ENCODE data around the gene DST. TPM values are rescaled to one million over a fixed set of nuclear protein-coding genes. Genes with fewer than 3 reads are reported as not detected.

The DST gene
- total RNA-seq, 1 experiment from 2014 or later, result 219 TPM

DNA sequence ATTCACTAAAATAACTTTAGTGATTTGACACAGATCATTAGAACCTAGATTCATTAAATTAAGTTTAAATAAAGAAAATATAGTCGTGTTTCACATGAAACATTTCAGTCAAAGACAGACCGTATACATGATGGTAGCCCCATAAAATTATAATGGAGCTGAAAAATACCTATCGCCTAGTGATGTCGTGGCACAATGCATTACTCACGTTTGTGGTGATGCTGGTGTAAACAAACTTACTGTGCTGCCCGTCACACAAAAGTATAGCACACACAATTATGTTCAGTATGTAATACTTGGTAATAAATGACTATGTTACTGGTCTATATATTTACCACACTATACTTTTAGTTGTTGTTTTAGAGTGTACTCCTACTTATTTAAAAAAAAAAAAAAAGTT lies 17.3 kb downstream of the DST start:
- no peak for DNase-seq (ENCODE audit: extremely low read depth, low read depth)

DNA sequence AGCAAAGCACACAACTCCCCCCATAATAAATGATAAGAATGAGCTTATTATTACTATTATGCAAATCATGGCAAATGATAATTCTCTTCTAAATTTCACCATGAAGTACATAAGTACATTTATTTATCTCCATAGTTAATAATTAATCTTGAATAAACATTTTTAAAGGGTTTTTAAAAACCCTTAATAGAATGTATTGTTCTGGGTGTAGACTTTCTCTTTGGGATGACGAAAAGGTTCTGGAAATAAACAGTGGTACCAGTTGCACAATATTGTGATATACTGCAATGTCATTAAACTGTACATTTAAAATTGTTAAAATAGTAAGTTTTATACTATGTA lies 18.0 kb downstream of the DST start:
- DNase-seq (ENCODE audit: extremely low read depth, low read depth), result no peak

DNA sequence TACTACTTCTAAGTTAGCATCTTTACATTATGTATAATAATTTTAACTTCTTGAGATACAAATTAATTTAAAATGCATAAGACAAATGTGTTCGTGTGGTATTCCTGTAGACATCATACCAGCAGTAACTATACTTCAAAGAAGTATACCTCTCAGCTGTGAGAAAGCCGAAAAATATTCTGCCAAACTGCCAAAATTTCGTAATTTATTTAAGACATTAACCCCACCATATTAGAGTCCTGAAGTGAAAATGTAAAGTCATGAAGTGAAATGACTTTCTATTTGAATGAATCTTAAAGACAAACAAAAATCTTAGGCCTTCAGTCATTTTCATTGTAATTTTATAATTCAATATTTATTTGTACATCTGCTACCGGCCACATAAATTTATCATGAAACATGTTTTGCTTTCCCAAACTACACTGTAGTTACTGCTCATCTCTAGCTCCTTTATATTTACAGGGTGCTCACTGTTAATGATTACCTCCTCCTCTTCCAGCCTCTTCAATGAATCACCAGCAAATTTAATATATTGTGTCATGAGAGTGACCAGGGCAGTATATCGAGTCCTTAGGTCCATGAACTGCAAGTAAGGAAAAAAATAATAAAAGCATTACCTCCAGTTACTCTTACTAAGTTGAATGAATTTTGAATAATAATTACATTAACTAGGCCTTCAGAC lies 18.5 kb downstream of the DST start:
- DNase-seq (ENCODE audit: extremely low read depth, low read depth), result no peak

DNA sequence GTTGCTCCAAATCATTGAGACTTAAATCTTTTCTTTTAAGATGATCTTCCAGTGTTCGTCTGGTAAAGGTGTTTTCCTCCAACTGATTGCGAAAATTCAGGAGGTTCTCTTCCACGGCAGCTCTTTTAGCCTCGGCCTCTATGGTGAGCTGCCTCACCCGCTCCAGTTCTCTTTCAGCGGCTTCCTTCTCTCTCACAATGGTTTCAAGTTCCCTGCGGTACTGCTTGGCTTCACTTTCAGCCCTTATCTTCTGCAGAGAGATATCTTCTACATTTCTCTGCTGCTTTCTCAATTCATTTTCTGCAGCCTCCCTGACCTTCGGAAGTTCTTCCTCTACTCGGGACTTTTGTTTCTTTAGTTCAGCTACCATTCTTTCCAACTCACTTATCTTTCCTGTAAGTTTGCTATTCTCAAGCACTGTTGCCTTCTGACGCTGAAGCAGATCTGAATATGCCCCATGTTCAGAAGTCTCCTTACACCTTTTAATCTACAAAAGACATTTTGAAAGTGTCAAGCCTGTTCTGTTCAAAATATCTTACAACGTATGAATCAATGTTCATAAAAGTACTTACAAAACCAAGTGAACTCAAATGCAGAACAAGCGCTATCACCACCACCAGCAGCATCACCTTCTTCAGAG lies 22.3 kb downstream of the DST start:
- DNase-seq (ENCODE audit: extremely low read depth, low read depth), result no peak

DNA sequence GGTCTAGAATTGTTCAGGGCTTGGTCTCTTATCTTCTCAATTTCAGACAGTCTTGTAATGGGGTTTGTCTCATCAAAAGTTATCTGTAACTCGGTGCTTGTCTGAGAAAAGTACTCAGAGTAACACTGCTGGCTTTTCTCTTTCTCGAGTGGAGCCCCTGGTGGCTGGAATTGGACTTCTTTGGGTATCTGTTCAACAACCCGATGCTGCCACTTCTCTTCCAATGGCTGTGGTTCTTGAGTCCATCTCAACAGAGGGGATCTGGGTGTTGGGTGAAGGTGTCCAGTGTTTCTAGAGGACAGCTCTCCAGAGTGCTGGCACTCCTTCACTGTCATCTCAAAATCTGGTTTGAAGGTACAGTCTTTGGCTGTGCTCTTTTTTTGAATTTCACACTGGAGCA lies 24.6 kb downstream of the DST start:
- DNase-seq (ENCODE audit: extremely low read depth, low read depth), result no peak

DNA sequence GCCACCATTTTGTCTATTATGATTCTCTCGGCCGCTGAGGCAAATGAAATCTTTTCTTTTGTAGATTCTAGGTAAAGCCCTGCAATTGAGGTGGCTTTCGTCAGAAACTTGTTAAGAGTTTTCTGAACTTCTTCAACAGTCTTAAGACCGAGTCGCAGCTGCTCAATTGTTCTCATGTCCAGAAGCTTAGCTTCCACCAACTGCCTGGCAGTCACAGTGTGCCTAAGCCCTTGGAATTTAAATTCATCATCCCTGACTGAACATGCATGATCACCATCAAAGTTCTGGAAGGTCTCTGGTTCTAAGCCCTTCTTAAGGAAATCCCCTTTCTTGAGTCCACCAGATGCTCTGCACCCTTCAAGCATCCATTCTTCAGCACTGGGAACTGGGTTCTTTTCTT lies 25.7 kb downstream of the DST start:
- no peak for DNase-seq (ENCODE audit: extremely low read depth, low read depth)

DNA sequence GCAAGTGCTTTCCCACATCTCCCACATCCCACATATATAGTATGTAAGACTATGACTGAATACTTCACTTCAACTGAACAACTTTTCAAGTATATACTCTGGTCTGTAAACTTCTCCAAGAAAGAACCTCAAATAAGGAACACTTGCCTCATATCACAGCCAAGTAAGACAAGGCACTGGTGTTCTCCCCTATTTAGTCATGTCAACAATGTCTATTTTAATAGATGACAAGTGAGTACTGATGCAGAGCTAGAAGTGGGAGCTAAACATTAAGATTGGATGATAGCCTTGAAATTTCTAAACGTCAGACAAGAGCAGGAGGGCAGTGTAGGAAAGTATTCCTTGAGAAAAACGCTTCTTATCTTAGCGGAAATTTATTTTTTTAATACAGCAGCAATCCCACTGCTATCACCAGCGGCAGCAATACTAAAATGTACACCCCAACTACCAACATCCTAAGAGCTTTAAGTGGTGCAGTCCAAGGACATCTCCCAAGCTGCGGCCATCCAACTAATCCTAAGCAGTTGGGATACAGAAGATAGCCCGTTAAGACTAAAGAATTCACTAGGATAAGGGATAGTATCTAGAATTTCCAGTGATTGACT lies 29.3 kb downstream of the DST start:
- DNase-seq (ENCODE audit: extremely low read depth, low read depth), result no peak

DNA sequence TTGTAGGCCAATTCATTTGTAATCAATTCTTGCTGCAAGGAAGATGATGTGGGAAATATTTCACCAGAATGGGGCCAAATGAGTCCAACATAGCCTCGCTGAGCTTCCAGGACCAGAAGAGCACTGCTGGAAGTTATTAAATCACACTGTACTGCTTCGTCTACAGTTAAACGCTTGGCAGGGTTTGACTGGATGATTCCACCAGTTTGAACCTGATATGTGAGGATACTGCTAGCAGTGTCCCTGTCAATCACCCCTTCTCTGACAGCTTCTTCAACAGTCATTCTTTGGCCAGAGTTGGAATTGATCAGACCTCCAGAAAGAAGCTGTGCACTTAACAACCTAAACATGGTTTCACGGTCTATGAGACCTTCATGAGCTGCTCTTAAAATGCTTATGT lies 34.4 kb downstream of the DST start:
- no peak for DNase-seq (ENCODE audit: extremely low read depth, low read depth)

DNA sequence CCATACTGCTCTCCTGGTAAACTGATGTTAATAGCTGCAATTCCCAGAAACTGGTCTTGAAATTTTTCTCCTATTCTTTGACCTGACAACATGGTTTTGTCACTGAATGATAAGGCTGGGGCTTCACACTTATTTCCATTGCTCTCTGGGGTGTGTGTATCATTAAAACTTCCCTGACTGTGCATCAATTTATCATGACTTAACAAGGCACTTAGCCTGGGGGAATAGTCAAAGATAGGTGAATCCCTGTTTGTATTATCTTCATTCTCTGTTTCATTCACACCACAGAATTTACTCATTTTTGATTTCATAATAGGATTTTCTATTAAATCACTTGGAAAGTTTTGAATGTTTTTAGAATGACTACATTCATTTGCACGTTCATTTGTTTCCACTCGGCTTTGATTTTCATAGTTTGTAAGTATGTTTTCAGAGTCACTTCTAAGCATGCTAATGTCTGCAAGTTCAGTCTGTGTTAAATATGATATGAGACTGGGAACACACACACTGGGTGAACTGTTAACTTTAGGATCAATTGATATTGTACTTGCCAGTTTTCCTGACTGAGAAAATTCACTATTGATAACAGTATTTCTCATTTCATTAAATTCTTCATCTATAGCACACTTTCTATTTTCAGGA lies 35.5 kb downstream of the DST start:
- DNase-seq (ENCODE audit: extremely low read depth, low read depth), result no peak

DNA sequence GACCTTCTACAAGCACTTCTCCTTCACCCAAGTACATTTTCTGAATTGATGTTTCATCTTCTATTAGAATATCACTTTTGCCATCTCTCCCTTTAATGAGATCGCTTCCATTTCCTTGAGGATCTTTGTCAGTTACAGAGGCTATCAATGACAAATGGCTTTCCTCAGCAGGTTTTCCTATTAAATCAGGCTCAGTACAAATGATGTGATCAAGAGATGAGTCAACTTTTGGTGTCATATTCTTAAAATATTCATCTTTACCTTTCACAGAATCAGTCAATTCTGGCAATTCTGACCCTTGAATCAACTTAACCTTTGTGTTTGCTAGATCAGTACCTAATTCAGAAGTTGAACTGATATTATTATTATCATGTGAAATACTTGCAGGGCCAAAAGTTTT lies 37.3 kb downstream of the DST start:
- no peak for DNase-seq (ENCODE audit: extremely low read depth, low read depth)

DNA sequence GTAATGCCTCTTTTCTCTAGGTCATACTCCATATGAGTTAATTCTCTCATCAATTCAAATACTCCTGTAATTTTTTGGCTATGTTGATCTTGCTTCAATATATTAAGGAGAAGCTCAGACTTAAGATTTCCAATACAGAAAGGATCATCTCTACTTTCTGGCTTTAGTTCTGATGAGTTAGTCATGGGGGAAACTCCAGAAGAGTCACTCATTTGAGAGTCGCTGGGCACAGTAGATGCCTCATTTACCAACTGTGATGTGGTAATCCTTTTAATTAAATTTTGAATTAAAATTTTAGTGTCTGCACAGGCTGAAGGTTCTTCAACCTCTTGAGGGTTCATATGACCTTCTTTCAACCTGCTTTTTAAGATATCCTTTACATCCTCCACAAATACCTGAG lies 38.5 kb downstream of the DST start:
- no peak for DNase-seq (ENCODE audit: extremely low read depth, low read depth)

DNA sequence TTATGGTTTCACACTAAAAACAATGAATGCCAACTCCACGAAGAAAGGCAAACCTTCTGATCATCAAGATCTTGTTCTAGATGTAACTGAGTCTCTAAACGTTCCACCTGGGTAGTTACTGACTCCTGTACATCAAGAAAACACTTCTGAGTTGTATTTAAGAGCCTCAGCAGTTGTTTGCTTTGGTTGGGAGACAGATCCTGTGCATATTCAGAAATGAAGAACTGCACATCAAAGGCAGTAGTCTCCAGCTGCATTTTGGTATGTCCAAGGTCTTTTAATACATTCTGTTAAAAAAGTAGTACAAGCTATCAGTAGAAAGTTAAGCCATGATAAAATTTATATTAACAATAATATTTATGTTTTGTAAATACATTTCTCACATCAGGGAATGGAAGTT lies 41.3 kb downstream of the DST start:
- no peak for DNase-seq (ENCODE audit: extremely low read depth, low read depth)

DNA sequence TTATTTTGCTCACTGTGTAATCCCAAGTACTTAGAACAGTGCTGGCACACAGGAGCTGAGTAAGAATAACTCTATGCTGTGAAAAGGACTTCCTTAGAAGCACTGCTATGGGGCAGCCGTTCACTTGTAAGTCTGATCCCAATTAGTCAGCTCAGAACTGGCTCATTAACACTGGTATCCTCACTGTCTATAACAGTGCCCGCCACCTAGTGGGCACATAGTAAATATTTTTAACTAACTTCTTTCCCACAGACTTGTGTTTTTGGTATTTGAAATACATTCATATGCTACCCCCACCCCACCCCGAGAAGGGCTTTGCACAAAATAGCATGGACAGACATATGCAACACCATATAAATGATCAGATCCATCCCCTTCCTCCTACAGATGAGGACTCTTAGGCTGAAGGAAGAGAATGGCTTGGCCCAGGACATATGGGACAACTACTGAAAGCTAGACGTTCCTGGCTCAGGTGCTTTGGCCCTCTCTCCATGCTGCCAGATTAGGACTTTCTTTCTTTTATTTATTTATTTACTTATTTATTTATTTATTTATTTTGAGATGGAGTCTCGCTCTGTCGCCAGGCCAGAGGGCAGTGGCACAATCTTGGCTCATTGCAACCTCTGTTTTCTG lies 47.1 kb downstream of the DST start:
- DNase-seq (ENCODE audit: extremely low read depth, low read depth), result no peak

DNA sequence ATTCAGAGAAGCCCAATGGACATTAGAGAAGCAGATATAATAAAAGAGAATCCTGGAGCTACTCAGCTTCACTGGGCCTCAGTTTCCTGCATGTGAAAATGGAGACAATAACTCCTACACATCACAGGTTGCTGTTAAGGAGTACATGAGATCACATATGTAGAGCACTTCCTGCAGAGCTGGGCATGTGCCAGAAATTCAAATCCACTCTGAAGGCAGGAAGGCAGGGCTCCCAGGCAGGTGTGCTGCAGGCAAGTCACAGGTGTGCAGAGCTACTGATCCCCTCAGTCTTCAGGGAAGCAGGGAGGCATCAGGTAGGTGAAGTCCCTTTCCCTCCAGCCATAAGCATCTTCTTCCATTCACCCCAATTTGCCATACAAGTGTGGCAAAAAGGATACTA lies 48.0 kb downstream of the DST start:
- no peak for DNase-seq (ENCODE audit: extremely low read depth, low read depth)

DNA sequence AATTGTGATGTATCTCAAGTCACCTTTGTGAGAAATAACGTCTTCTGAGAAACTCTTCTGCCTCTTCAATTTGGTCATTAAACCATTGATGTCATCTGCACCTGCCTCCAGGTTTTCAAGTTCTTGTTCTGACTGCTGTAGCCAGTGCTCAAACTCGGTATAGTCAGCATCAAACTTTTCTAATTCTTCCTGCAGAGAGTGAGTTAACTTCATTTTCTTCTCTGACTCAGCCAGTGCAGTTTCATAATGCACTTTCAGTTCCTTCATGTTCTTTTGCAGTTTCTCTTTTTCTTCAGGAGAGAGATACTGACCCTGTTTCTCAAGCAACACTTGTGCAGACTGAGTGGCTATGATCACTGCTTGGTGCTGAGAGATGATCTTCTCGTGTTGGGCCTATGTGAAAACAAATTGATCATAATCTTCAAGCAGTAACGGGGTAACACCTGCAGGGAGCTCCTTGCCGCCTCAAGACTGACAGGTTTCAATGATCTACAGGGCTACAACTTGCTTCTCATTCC lies 48.8 kb downstream of the DST start:
- no peak for DNase-seq (ENCODE audit: extremely low read depth, low read depth)

DNA sequence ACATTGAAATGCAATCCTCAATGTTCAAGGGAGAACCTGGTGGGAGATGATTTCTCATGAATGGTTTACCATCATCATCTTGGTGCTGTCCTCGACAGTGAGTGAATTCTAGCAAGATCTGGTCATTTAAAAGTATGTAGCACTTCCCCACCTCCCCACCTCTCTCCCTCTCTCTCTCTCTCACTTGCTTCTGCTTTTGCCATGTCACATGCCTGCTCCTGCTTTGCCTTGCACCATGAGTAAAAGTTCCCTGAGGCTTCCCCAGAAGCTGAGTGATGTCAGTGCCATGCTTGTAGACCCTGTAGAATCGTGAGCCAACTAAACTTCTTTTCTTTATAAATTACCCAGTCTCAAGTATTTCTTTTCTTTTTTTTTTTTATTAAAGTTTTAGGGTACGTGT lies 60.5 kb downstream of the DST start:
- DNase-seq (ENCODE audit: extremely low read depth, low read depth), result no peak

DNA sequence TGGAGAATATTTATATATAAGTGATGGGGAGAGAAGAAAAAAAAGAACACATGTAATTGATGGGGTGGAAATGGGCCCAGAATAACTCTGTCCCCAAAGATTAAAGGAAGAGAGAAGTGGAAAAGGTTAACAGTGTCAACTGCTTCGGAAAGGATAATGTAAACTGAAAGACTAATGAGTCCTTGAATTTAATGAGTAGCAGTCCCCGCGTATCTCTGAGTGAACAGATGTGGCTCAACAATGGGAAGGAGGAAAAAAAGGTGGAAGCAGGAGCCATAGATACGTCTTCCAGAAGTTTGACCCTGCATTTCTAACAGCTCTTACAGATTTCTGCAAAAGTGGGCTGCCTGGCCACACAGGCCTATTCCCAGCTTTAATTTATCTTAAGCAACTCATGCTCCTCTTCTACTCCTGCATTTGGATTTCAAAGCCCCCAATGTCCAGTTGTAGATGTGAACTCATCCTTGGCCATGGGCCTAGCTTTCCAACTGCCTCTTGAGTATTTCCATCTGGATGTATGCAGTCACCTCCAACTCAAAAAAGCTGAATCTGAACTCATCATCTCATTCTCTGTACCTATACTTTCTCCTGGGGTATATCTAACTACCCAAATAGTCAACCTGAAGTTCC lies 61.3 kb downstream of the DST start:
- no peak for DNase-seq (ENCODE audit: extremely low read depth, low read depth)

DNA sequence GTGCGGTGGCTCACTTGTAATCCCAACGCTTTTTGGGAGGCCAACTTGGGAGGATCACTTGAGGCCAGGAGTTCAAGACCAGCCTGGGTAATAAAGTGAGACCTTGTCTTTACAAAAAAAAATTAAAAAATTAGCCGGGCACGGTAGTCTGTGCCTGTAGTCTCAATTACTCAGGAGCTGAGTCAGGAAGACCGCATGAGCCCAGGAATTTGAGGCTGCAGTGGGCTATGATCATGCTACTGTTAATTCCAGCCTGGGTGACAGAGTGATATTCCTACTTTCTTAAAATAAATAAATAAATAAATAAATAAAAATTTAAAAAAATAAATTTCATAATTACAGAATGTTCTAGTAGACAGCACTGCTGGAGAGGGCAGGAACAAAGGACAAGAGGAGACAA lies 62.4 kb downstream of the DST start:
- DNase-seq (ENCODE audit: extremely low read depth, low read depth), result no peak

DNA sequence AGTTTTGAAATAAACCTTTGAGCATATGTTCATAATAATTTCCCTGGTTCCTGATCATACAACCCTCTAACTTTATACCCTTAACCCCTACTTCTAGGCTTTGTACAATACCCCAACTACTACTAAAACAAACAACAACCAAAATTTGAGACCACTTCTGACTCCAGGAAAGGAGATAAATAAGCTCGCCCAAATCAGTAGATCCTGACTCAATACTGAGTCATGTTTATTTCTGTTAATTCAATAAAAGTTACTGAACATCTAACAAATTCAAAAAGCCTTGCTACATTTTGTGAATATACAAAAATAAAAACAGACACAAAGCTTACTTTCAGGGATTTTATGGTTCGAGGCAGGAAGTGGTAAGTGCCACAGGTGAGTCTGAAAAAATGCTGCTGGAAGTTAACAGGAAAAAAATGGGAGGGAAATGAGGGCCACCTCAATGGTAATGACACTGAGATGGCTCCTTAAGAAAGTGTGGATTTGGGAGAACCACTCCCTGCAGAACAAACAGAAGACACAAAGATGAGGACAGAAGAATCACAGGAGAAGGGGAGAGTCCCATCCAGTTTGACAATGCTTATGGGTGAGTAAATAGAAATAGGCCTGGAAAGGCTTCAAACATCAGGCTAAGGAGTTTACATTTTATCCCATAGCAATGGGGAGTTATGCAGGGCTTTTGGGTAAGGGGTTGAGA lies 63.4 kb downstream of the DST start:
- DNase-seq (ENCODE audit: extremely low read depth, low read depth), result no peak

DNA sequence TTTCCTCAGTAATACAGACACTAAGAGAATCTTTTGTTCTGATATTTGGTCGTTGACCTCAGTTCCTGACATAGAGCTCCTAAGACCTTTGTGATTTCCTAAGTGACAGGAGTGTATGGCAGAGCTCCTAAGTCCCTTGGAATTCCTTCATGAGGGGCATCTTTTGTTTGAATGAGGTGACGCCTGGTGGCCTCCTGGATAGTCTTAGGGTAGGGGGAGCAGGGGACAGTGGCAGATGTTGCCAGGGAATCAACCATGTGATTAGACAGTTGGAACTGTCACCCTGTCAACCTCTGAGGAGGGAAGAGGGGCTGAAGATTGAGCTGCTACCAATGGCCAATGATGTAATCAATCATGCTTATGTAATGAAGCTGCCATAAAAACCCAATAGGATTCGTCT lies 67.0 kb downstream of the DST start:
- DNase-seq (ENCODE audit: extremely low read depth, low read depth), result no peak
